ENCODE measurements around the gene GCK.

- TF ChIP-seq ZFP3 (CRISPR knock-in tag; IDR thresholded peaks at IDR 0.05) (no peak), CREB5 (CRISPR knock-in tag; IDR thresholded peaks at IDR 0.05; ENCODE audit: low read depth) (no peak), ISL1 (CRISPR knock-in tag; IDR thresholded peaks at IDR 0.05) (no peak), ESRRG (CRISPR knock-in tag; IDR thresholded peaks at IDR 0.05) (no peak), ARNTL (CRISPR knock-in tag; IDR thresholded peaks at IDR 0.05; ENCODE audit: borderline replicate concordance, low read depth) (no peak), ZNF8 (CRISPR knock-in tag; IDR thresholded peaks at IDR 0.05) (no peak), ZFP30 (CRISPR knock-in tag; IDR thresholded peaks at IDR 0.05) (no peak), PPARA (CRISPR knock-in tag; IDR thresholded peaks at IDR 0.05; ENCODE audit: borderline replicate concordance) (no peak)
- TF ChIP-seq, protein P1, sequence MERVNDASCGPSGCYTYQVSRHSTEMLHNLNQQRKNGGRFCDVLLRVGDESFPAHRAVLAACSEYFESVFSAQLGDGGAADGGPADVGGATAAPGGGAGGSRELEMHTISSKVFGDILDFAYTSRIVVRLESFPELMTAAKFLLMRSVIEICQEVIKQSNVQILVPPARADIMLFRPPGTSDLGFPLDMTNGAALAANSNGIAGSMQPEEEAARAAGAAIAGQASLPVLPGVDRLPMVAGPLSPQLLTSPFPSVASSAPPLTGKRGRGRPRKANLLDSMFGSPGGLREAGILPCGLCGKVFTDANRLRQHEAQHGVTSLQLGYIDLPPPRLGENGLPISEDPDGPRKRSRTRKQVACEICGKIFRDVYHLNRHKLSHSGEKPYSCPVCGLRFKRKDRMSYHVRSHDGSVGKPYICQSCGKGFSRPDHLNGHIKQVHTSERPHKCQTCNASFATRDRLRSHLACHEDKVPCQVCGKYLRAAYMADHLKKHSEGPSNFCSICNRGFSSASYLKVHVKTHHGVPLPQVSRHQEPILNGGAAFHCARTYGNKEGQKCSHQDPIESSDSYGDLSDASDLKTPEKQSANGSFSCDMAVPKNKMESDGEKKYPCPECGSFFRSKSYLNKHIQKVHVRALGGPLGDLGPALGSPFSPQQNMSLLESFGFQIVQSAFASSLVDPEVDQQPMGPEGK (CRISPR knock-in tag; IDR thresholded peaks at IDR 0.05; ENCODE audit: borderline replicate concordance) = no peak
- TF ChIP-seq, protein P2, sequence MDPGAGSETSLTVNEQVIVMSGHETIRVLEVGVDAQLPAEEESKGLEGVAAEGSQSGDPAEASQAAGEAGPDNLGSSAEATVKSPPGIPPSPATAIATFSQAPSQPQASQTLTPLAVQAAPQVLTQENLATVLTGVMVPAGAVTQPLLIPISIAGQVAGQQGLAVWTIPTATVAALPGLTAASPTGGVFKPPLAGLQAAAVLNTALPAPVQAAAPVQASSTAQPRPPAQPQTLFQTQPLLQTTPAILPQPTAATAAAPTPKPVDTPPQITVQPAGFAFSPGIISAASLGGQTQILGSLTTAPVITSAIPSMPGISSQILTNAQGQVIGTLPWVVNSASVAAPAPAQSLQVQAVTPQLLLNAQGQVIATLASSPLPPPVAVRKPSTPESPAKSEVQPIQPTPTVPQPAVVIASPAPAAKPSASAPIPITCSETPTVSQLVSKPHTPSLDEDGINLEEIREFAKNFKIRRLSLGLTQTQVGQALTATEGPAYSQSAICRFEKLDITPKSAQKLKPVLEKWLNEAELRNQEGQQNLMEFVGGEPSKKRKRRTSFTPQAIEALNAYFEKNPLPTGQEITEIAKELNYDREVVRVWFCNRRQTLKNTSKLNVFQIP (CRISPR knock-in tag; IDR thresholded peaks at IDR 0.05; ENCODE audit: borderline replicate concordance, low read depth) = no peak
These were observed 29.4 kb upstream of the GCK start for GRCh38 chr7:44218418-44219201.
